Measurements from ENCODE around the gene CIB2.

- no peak for TF ChIP-seq CTCF (optimal IDR thresholded peaks at IDR 0.05 in 1 of 3, IDR thresholded peaks at IDR 0.05 in 1 of 3, conservative IDR thresholded peaks at IDR 0.05 in 1 of 3; ENCODE audit: extremely low read depth in 1 of 3, insufficient read depth in 2 of 3, low read length in 3 of 3)
- no peak for TF ChIP-seq EZH2 (IDR thresholded peaks at IDR 0.05; ENCODE audit: low read length)
These were observed 49.0 kb downstream of the CIB2 start for GRCh38 chr15:78082106-78082742.

Measured in keratinocyte (primary cell).